Common myeloid progenitor, CD34-positive (primary cell): Measurements from ENCODE around the gene MTSS2.
A peak's percentile ranks its signal among the peaks of the same experiment; 100 is the strongest.

ENCODE experiments used
- CTCF ChIA-PET: fragments of 350-600 bp; sonication (Branson Sonifier 250); formaldehyde crosslinking; loops from one replicate; lab custom pipeline; 2021; ENCODE audit warnings: antibody characterized with exemption; lab: Charles Lee
- POLR2A ChIA-PET: fragments of 350-600 bp; sonication (Branson Sonifier 250); formaldehyde crosslinking; loops from one replicate; lab custom pipeline; 2021; ENCODE audit warnings: antibody characterized with exemption; lab: Charles Lee
- DNase-seq, 3 donors: peaks; one replicate each; pipeline versions ENCODE4 v3.0.0 to v3.0.0-alpha.2; 2013
- H3K27ac ChIP-seq, 2 experiments: 1 replicate in 1 of 2; 2 replicates in 1 of 2; pipeline ENCODE4 v1.7.0; 2013; ENCODE audit warnings: inconsistent platforms in 2 of 2, low read length in 2 of 2, mild to moderate bottlenecking in 2 of 2, low read depth in 1 of 2, moderate library complexity in 1 of 2; ENCODE audit not compliant: severe bottlenecking in 2 of 2, insufficient read depth in 1 of 2, poor library complexity in 1 of 2
- H3K27me3 ChIP-seq, 5 experiments: replicated peaks in 2 of 5; 1 replicate in 3 of 5; 2 replicates in 2 of 5; pipeline versions ENCODE4 v1.6.1 to v1.7.0; 2013; ENCODE audit warnings: low read length in 4 of 5, mild to moderate bottlenecking in 2 of 5, moderate library complexity in 2 of 5, inconsistent platforms in 1 of 5; ENCODE audit not compliant: insufficient read depth in 5 of 5, control insufficient read depth in 4 of 5
- H3K36me3 ChIP-seq, 4 experiments: 1 replicate in 2 of 4; 2 replicates in 2 of 4; pipeline versions ENCODE4 v1.6.1 to v1.7.0; 2013; ENCODE audit warnings: low read length in 3 of 4, control low read depth in 1 of 4, mild to moderate bottlenecking in 1 of 4; ENCODE audit not compliant: control insufficient read depth in 4 of 4, insufficient read depth in 4 of 4
- H3K4me1 ChIP-seq, 4 experiments: 1 replicate in 3 of 4; 2 replicates in 1 of 4; pipeline versions ENCODE4 v1.6.1 to v1.7.1; 2013; ENCODE audit warnings: low read length in 3 of 4, mild to moderate bottlenecking in 3 of 4, control low read depth in 1 of 4, inconsistent platforms in 1 of 4, moderate library complexity in 1 of 4; ENCODE audit not compliant: control insufficient read depth in 4 of 4, insufficient read depth in 4 of 4; ENCODE audit errors: control extremely low read depth in 1 of 4
- H3K4me3 ChIP-seq, 7 experiments: 1 replicate in 4 of 7; 2 replicates in 3 of 7; pipeline versions ENCODE4 v1.5.1 to v1.7.0; 2013; ENCODE audit warnings: mild to moderate bottlenecking in 7 of 7, low read length in 6 of 7, moderate library complexity in 6 of 7, inconsistent platforms in 2 of 7, low read depth in 2 of 7, control low read depth in 1 of 7; ENCODE audit not compliant: insufficient read depth in 4 of 7, control insufficient read depth in 1 of 7; ENCODE audit errors: extremely low read depth in 1 of 7
- H3K9me3 ChIP-seq, 5 experiments: 1 replicate in 4 of 5; 2 replicates in 1 of 5; pipeline versions ENCODE4 v1.6.1 to v1.7.1; 2013; ENCODE audit warnings: low read length in 4 of 5, mild to moderate bottlenecking in 2 of 5, inconsistent platforms in 1 of 5, low read depth in 1 of 5, moderate library complexity in 1 of 5; ENCODE audit not compliant: control insufficient read depth in 4 of 5, insufficient read depth in 2 of 5; ENCODE audit errors: control extremely low read depth in 1 of 5
- WGBS: methylation state at CpG from one replicate; pipeline ENCODE4 v1.1.5; 2013; ENCODE audit not compliant: insufficient coverage; 5-methylcytosine and 5-hydroxymethylcytosine counted together

The MTSS2 gene

GRCh38 chr16:70657956-70658355, 27.9 kb downstream of the MTSS2 start:
- Histone ChIP-seq H3K36me3 (peaks cover 0 to 6% (median 0%) of the 10 kb centered on the region in 4 experiments), H3K27ac (no peak overlapping the region), H3K27me3 (no peaks in the 10 kb centered on the region), H3K4me3 (no peak overlapping the region), H3K4me1 (peaks cover 0 to 5% (median 3%) of the 10 kb centered on the region in 4 experiments), H3K9me3 (no peaks in the 10 kb centered on the region)
- ChIA-PET POLR2A (no interaction called here), CTCF (interaction anchor here (1.9 kb wide), 1 partner anchor 113 kb away, joined by 6 read pairs; no protein-coding TSS in a partner anchor)
- WGBS = 96% methylated on average over 3 of the region's 7 CpGs
- no peak for DNase-seq

- ChIA-PET POLR2A (no interaction called here), CTCF (interaction anchor here (1.9 kb wide), 1 partner anchor 114 kb away, joined by 6 read pairs; no protein-coding TSS in a partner anchor)
- peaks cover 0 to 5% (median 3%) of the 10 kb centered on the region in 4 experiments for H3K4me1 ChIP-seq
- DNase-seq = no peak
- H3K4me3 ChIP-seq = no peak overlapping the region
- H3K27ac ChIP-seq = no peak overlapping the region
- no peaks in the 10 kb centered on the region for H3K9me3 ChIP-seq
- no peaks in the 10 kb centered on the region for H3K36me3 ChIP-seq
- H3K27me3 ChIP-seq = no peaks in the 10 kb centered on the region
- WGBS = 87% methylated on average over 19 of the region's 22 CpGs
Observed at GRCh38 chr16:70656712-70657263, 29.1 kb downstream of the MTSS2 start.

GRCh38 chr16:70656065-70656711, 29.7 kb downstream of the MTSS2 start:
- Histone ChIP-seq H3K9me3 (no peaks in the 10 kb centered on the region), H3K4me1 (peaks cover 0 to 5% (median 3%) of the 10 kb centered on the region in 4 experiments), H3K4me3 (no peak overlapping the region), H3K27me3 (no peaks in the 10 kb centered on the region), H3K27ac (no peak overlapping the region), H3K36me3 (no peaks in the 10 kb centered on the region)
- CTCF ChIA-PET = no interaction called here
- 91% methylated on average over 5 of the region's 8 CpGs for WGBS
- POLR2A ChIA-PET = no interaction called here
- no peak for DNase-seq

GRCh38 chr16:70653809-70654771, 31.8 kb downstream of the MTSS2 start:
- Histone ChIP-seq H3K27ac (no peak overlapping the region), H3K27me3 (no peaks in the 10 kb centered on the region), H3K4me3 (peak overlapping the region in 4 of 7 experiments; percentile 8 to 75 (median 51)), H3K36me3 (no peaks in the 10 kb centered on the region), H3K4me1 (peaks cover 0 to 5% (median 3%) of the 10 kb centered on the region in 4 experiments), H3K9me3 (no peaks in the 10 kb centered on the region)
- POLR2A ChIA-PET = interaction anchor here (0.6 to 0.9 kb wide), 3 partner anchors 55 to 339 kb away, joined by 3 to 6 read pairs (median 3); no protein-coding TSS in a partner anchor
- CTCF ChIA-PET = interaction anchor here (0.6 to 3.3 kb wide), 27 partner anchors 8 to 329 kb away, joined by 3 to 20 read pairs (median 3); no protein-coding TSS in a partner anchor
- peak; percentile 77 to 90 (median 85) for DNase-seq
- 58% methylated on average over 30 of the region's 35 CpGs for WGBS

- POLR2A ChIA-PET = interaction anchor here (0.6 to 0.7 kb wide), 2 partner anchors 41 to 339 kb away, joined by 3 to 7 read pairs; no protein-coding TSS in a partner anchor
- Histone ChIP-seq H3K4me1 (peaks cover 0 to 5% (median 3%) of the 10 kb centered on the region in 4 experiments), H3K27ac (no peak overlapping the region), H3K9me3 (no peaks in the 10 kb centered on the region), H3K4me3 (no peak overlapping the region), H3K27me3 (no peaks in the 10 kb centered on the region), H3K36me3 (no peaks in the 10 kb centered on the region)
- no peak for DNase-seq
- CTCF ChIA-PET = interaction anchor here (0.7 to 3.3 kb wide), 21 partner anchors 13 to 328 kb away, joined by 3 to 20 read pairs (median 3); partner anchors contain the start of gene VAC14
- 100% methylated on average over 4 of the region's 4 CpGs for WGBS
Observed at GRCh38 chr16:70653406-70653805, 32.4 kb downstream of the MTSS2 start.

GRCh38 chr16:70652322-70652721, 33.5 kb downstream of the MTSS2 start:
- no peaks in the 10 kb centered on the region for H3K9me3 ChIP-seq
- no peaks in the 10 kb centered on the region for H3K36me3 ChIP-seq
- no peaks in the 10 kb centered on the region for H3K27me3 ChIP-seq
- no CpG with 5 or more reads among the region's 2 CpGs for WGBS
- no peak for DNase-seq
- no peak overlapping the region for H3K27ac ChIP-seq
- ChIA-PET CTCF (interaction anchor here (1.2 to 3.3 kb wide), 5 partner anchors 106 to 321 kb away, joined by 3 to 13 read pairs (median 3); partner anchors contain the start of gene VAC14), POLR2A (no interaction called here)
- peaks cover 0 to 5% (median 3%) of the 10 kb centered on the region in 4 experiments for H3K4me1 ChIP-seq
- H3K4me3 ChIP-seq = no peak overlapping the region
